LNCaP clone FGC (cell line): Measurements from ENCODE around the gene DIPK1C.

Experiments used
- DNase-seq: peaks from one replicate; pipeline ENCODE4 v3.0.0-alpha.2; 2011; ENCODE audit warnings: low read depth
- H3K4me3 ChIP-seq: 2 replicates; pipeline ENCODE4 v1.5.1; 2011; ENCODE audit warnings: mild to moderate bottlenecking, low read depth, low read length, control low read depth
- TF ChIP-seq, protein P1 (sequence below): IDR thresholded peaks from 2 replicates; pipeline ENCODE4 v1.5.1; 2012; ENCODE audit warnings: mild to moderate bottlenecking; ENCODE audit not compliant: control insufficient read depth, insufficient read depth; ENCODE audit errors: extremely low read depth

Gene DIPK1C

DNA sequence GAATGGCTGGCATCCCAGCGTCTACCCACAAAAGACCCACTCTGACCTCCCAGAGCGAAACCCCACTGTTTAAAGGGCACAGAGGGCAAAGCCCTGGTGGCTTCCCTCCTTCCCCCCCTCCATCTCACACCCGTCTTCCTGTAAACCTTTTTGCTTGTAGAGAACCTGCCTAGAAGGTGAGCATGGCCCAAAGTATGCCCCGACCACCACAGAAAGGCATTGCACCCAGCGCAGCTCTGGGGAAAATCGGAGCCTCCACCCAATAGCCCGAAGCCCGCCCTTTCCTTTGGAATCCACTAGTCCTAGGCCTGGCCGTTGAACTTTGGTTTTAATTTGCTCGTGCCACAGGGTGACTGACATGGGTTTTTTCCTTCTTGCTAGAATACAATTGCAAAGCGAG is 22.6 kb downstream of the DIPK1C start:
- TF ChIP-seq, protein P1, sequence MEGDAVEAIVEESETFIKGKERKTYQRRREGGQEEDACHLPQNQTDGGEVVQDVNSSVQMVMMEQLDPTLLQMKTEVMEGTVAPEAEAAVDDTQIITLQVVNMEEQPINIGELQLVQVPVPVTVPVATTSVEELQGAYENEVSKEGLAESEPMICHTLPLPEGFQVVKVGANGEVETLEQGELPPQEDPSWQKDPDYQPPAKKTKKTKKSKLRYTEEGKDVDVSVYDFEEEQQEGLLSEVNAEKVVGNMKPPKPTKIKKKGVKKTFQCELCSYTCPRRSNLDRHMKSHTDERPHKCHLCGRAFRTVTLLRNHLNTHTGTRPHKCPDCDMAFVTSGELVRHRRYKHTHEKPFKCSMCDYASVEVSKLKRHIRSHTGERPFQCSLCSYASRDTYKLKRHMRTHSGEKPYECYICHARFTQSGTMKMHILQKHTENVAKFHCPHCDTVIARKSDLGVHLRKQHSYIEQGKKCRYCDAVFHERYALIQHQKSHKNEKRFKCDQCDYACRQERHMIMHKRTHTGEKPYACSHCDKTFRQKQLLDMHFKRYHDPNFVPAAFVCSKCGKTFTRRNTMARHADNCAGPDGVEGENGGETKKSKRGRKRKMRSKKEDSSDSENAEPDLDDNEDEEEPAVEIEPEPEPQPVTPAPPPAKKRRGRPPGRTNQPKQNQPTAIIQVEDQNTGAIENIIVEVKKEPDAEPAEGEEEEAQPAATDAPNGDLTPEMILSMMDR: no peak
- no peak for DNase-seq
- H3K4me3 ChIP-seq: no peak overlapping the region

DNA sequence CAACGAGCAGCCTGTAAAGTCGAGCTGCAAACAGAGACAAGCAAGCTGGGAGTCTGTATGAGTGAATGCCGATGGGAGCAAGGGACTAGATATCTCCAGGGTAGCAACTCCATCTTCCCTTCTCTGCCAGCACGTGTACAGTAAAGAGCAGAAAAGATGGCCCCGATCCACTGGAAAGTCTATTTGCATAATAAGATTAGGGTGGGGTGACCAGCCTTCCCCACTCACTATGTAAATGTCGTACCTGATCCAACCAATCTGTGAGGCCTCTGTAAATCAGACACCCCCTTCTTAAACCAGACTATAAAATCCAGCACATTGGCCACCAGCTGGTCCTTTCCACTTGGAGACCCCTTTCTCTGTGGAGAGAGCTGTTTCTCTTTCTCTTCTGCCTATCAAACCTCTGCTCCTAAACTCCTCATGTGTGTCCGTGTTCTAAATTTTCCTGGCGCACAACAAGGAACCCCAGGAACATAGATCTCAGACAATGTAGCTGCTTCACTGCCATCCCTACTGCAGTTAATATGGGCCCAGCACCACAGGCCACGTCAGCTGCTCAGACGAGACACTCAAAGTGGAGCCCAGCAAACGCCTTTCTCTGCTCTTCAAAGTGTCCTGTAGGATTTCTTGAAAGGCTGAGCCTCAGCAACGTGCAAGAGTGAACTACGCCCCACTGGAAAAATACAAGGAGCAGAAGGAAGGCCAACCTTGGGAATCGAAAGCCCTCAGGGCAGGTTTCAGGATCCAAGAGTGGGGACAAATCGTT is 26.1 kb downstream of the DIPK1C start:
- TF ChIP-seq, protein P1: no peak
- no peak for DNase-seq
- H3K4me3 ChIP-seq: no peak overlapping the region

DNA sequence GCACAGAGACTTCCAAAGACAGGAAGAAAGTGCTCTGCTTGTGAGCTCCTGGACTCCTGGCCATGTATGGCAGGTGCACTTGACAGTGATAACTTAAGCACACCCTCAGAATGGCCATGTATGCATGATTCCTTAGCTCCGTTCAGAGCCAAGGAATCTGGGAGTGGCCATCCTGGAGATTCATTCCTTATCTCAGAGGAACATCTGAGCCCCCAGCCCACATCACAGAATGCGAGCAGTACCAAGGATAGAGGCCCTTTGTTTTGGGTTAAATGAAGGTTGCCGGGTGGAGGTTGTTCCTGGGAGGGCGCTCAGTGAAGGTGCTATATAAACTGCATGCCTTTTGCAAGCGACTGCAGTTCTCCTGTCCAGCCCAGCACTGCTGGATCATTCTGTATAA is 26.9 kb downstream of the DIPK1C start:
- no peak overlapping the region for H3K4me3 ChIP-seq
- DNase-seq: no peak
- TF ChIP-seq, protein P1: no peak

DNA sequence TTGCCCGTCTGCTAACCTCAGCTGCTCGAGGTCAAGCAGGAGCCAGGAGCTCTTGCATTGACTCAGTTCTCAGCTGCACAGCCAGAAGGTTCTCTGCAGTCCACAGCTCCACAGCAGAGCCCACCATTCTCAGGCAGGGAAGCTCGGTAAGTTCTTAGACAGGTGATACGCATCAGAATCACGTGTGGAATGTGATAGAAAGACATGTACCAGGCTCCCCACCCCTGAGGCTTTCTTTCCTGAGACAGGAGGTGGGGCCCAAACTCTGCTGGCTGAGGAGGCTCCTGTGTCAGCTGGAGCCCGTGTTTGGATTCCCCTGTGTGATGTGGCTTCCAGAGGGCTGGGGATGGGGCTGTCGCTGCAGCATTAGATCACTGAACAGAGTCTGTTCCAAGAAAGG is 28.0 kb downstream of the DIPK1C start:
- DNase-seq: no peak
- TF ChIP-seq, protein P1: no peak
- no peak overlapping the region for H3K4me3 ChIP-seq

DNA sequence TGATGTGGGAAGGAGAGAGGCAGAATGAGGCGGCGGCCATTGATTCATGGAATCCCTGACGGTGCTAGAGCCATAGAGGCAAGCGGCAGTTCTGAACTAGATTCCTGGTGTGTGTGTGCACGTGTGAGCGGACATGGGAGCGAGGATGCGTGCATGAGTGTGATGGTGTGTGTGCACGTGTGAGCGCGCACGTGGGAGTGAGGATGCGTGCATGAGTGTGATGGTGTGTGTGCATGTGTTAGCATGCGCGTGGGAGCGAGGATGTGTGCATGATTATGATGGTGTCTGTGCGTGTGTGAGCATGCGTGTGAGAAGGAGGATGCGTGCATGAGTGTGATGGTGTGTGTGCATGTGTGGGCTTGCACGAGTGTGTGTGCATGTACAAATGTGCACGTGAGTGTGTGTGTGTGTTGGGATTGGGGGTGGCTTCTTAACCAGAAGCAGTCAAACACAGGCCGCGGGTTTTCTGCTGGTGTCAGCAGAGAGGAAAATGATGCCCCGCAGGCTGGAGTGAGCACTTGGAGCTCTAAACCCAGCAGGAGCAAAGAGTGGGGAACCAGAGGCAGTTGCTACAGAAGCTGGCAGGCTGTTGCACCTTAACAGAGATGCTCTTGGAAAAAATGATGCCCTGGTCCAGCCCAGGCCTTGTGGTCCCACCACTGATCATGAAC is 29.5 kb downstream of the DIPK1C start:
- DNase-seq: no peak
- TF ChIP-seq, protein P1: no peak
- H3K4me3 ChIP-seq: no peak overlapping the region

DNA sequence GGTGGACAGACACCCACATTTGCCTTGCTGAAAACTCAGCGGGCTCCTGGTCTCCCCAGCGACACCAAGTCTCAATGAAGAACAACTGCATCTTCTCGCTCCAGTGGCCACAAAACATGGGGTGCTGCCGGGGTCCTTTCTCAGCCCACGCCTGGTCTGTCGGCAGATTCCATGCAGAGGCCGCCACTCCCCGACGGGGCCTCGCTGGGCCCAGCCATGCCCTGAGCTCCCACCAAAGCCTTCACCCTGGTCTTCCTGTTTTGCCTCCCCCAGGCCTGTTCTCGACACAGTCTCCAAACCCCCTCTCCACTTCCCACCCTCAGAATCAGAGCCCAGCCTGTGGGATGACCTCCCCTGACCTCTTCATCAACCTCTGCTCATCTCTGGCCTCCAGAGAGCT is 31.2 kb downstream of the DIPK1C start:
- no peak for DNase-seq
- TF ChIP-seq, protein P1: no peak
- H3K4me3 ChIP-seq: no peak overlapping the region

DNA sequence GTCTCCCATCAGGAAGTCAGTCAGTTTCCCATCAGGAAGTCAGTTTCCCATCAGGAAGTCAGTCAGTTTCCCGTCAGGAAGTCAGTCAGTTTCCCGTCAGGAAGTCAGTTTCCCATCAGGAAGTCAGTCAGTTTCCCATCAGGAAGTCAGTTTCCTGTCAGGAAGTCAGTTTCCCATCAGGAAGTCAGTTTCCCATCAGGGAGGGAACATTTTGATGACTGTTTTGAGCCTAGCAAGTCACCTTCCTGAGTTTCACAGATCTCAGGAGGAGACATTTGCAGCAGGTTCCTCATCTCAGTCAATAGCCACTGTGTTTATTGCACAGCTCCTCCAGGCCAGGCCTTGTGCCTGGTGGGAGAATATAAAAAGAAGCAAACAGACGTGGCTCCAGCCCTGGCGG is 31.9 kb downstream of the DIPK1C start:
- no peak for DNase-seq
- TF ChIP-seq, protein P1: no peak
- no peak overlapping the region for H3K4me3 ChIP-seq
